ENCODE results near the gene PXDC1. TPM values are rescaled to one million over a fixed set of nuclear protein-coding genes. Genes with fewer than 3 reads are reported as not detected.

Gene PXDC1
- total RNA-seq, 6 donors from 2014 or later: 51.6 to 118 (median 95.3) TPM

DNA sequence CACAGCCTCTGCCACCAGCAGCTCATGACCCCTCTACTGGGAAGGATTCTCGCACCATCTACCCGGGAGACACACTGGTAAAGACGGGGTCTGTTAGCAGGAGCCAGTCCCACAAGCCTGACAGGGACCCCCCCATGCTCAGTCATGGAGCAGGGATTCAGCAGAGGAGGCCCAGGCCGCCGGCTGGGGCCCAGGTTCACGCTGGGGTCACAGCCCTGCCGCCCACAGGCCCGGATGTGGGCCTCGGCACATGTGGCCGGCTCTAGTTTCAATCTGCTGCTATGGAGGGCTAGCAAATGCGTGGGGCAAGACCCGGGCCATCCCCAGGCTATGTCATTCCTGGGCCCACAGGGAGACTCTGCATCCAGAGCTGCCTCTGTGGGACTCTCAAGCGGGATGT lies 25.1 kb downstream of the PXDC1 start:
- no peak overlapping the region for H3K27ac ChIP-seq
- no peaks in the 10 kb centered on the region for H3K27me3 ChIP-seq
- DNase-seq: peak in 1 of 2 donors; percentile 69
- H3K9me3 ChIP-seq: no peaks in the 10 kb centered on the region
- peaks cover 0 to 17% (median 9%) of the 10 kb centered on the region in 4 donors for H3K4me1 ChIP-seq
- TF ChIP-seq EP300 (IDR thresholded peaks at IDR 0.05) (no peak), POLR2A (IDR thresholded peaks at IDR 0.05) (no peak), POLR2AphosphoS5 (IDR thresholded peaks at IDR 0.05) (no peak)
- TF ChIP-seq, protein P1, sequence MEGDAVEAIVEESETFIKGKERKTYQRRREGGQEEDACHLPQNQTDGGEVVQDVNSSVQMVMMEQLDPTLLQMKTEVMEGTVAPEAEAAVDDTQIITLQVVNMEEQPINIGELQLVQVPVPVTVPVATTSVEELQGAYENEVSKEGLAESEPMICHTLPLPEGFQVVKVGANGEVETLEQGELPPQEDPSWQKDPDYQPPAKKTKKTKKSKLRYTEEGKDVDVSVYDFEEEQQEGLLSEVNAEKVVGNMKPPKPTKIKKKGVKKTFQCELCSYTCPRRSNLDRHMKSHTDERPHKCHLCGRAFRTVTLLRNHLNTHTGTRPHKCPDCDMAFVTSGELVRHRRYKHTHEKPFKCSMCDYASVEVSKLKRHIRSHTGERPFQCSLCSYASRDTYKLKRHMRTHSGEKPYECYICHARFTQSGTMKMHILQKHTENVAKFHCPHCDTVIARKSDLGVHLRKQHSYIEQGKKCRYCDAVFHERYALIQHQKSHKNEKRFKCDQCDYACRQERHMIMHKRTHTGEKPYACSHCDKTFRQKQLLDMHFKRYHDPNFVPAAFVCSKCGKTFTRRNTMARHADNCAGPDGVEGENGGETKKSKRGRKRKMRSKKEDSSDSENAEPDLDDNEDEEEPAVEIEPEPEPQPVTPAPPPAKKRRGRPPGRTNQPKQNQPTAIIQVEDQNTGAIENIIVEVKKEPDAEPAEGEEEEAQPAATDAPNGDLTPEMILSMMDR (IDR thresholded peaks at IDR 0.05): no peak
- H3K36me3 ChIP-seq: peaks cover 12 to 76% (median 49%) of the 10 kb centered on the region in 4 donors
- no peak overlapping the region for H3K4me3 ChIP-seq
- ATAC-seq (ENCODE audit: low FRiP score in 2 of 2): no peak
- 90 to 94% methylated on average over 2 to 11 of the region's 13 CpGs for WGBS, 2 donors

DNA sequence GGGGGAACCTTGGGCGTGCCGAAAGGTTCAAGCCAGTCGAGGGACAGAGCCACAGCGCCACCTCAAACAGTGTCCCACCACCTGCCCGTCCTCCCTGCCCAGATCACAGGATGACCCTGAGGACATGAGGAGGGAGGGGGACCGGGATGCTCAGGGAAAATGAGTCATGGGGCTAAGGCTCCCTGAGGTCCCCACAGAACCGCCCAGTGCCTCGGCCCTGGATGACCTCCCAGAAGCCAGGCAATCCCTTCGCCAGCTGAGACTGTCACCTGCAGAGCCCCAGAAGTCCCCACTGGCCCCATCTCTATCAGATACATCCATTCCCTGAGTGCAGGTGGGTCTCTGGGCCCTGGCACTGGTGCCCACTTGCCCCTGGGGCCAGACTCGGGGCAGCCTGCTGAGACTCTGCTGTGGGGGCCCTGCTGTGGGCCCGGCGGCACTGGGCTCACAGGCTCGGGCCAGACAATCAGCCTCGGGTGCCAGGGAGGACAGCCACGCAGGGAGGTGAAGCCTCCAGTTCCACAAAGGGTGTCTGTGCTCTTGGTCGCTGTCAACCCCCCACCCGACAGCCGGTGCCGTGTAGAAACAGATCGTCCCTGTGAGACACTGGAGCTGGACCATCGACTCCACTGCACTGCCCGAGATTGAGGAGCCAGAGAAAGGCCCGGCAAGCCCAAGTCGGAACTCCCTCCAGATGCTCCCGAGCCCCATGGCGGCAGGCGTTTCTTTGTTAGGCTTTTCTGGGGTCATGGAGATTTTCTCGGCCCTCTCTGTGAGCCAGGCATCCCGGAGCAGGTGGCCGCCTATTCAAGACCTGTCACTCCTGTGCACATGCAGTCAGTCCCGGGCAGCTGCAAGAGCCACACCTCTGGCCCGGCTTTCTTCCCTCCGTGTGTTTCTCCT lies 26.1 kb downstream of the PXDC1 start:
- H3K36me3 ChIP-seq: peaks cover 12 to 66% (median 44%) of the 10 kb centered on the region in 4 donors
- WGBS, 2 donors: 89 to 91% methylated on average over 9 to 32 of the region's 33 CpGs
- H3K4me3 ChIP-seq: no peak overlapping the region
- TF ChIP-seq POLR2A (IDR thresholded peaks at IDR 0.05) (no peak), POLR2AphosphoS5 (IDR thresholded peaks at IDR 0.05) (no peak), EP300 (IDR thresholded peaks at IDR 0.05) (no peak)
- TF ChIP-seq, protein P1 (IDR thresholded peaks at IDR 0.05): no peak
- H3K4me1 ChIP-seq: peaks cover 0 to 19% (median 10%) of the 10 kb centered on the region in 4 donors
- DNase-seq (peak in 1 of 2 donors; percentile 72), ATAC-seq (ENCODE audit: low FRiP score in 2 of 2) (peak; percentile 8 to 37)
- no peaks in the 10 kb centered on the region for H3K27me3 ChIP-seq
- no peaks in the 10 kb centered on the region for H3K9me3 ChIP-seq
- H3K27ac ChIP-seq: peak overlapping the region in 2 of 4 donors; percentile 49 to 69

DNA sequence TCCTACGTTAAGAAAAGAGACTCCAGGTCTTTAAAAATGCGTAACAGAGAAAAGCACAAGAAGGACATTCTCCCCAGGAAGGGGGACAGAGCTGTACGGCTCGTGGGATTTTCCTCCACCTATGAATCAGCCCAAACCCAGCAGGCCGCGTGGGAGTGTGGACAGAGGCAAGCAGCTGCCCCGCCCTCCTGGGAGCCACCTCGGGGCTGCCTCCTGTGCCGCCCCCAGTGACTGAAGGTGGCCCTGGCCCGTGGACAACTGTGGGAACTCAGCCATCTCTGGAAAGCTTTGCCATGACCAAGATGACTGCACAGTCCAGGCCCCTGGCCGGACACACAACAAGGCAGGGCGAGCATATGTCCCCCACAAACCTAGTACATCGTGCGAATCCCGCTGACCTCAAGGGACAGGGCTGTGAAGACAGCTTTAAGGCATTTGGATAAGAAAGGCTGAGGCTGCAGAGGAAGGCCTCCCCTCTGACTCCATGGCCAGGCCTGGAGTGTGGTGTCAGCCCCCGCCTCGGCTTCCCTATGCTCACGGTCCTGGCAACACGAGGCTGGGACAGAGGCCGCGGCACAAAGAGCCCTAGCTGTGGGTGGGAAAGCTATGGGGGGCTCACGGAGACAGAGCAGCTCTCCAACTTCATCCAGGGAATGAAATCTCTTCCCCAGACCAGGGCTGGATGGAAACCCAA lies 26.9 kb downstream of the PXDC1 start:
- Histone ChIP-seq H3K27ac (peak overlapping the region in 2 of 4 donors; percentile 69 to 85), H3K27me3 (no peaks in the 10 kb centered on the region), H3K36me3 (peaks cover 12 to 63% (median 42%) of the 10 kb centered on the region in 4 donors), H3K9me3 (no peaks in the 10 kb centered on the region), H3K4me3 (no peak overlapping the region), H3K4me1 (peaks cover 0 to 19% (median 10%) of the 10 kb centered on the region in 4 donors)
- ATAC-seq (ENCODE audit: low FRiP score in 2 of 2) (peak; percentile 2 to 41), DNase-seq (no peak)
- no peak for TF ChIP-seq POLR2A (IDR thresholded peaks at IDR 0.05)
- TF ChIP-seq, protein P1 (IDR thresholded peaks at IDR 0.05): no peak
- WGBS, 2 donors: 77 to 88% methylated on average over 10 to 22 of the region's 22 CpGs

DNA sequence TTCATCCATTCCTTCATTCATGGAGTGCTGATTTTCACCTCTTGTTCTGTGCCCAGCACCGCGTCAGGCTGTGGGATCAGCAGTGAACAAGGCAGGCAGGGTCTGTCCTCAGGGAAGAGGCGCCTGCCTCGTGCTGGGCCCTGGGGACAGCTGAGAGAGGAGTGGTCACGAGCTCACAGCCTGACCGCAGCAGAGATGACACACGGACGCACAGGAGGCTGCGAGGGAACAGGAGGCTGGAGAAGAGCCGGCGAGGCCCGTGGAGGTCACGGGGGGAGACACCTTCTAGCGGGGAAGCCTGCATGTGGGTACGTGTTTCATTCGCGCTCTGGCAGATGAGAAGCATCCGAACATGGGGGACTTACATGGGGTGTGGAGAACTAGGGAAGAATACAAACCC lies 27.5 kb downstream of the PXDC1 start:
- peak overlapping the region in 2 of 4 donors; percentile 69 to 85 for H3K27ac ChIP-seq
- DNase-seq (no peak), ATAC-seq (ENCODE audit: low FRiP score in 2 of 2) (no peak)
- peaks cover 8 to 63% (median 42%) of the 10 kb centered on the region in 4 donors for H3K36me3 ChIP-seq
- TF ChIP-seq, protein P1 (IDR thresholded peaks at IDR 0.05): no peak
- TF ChIP-seq POLR2A (IDR thresholded peaks at IDR 0.05): no peak
- TF ChIP-seq POLR2AphosphoS5 (IDR thresholded peaks at IDR 0.05): no peak
- no peak for TF ChIP-seq EP300 (IDR thresholded peaks at IDR 0.05)
- H3K9me3 ChIP-seq: no peaks in the 10 kb centered on the region
- no peaks in the 10 kb centered on the region for H3K27me3 ChIP-seq
- H3K4me3 ChIP-seq: no peak overlapping the region
- peaks cover 0 to 19% (median 10%) of the 10 kb centered on the region in 4 donors for H3K4me1 ChIP-seq
- 91% methylated on average over 18 of the region's 18 CpGs for WGBS, 2 donors
